ENCODE results near the gene PAX7.
A peak's percentile ranks its signal among the peaks of the same experiment; 100 is the strongest.

The PAX7 gene

GRCh38 chr1:18597160-18598042, 33.2 kb upstream of the PAX7 start:
- DNase-seq (ENCODE audit: low spot score): peak; percentile 68
- TF ChIP-seq CTCF (IDR thresholded peaks at IDR 0.05; ENCODE audit: extremely low read depth, missing control alignments): peak; percentile 88

- TF ChIP-seq CTCF (IDR thresholded peaks at IDR 0.05; ENCODE audit: extremely low read depth, missing control alignments): no peak
- no peak for DNase-seq (ENCODE audit: low spot score)
These were observed 31.6 kb upstream of the PAX7 start for GRCh38 chr1:18599086-18599485.

GRCh38 chr1:18599704-18600103, 30.9 kb upstream of the PAX7 start:
- TF ChIP-seq CTCF (IDR thresholded peaks at IDR 0.05; ENCODE audit: extremely low read depth, missing control alignments): no peak
- DNase-seq (ENCODE audit: low spot score): no peak

GRCh38 chr1:18602533-18603211, 28.0 kb upstream of the PAX7 start:
- TF ChIP-seq CTCF (IDR thresholded peaks at IDR 0.05; ENCODE audit: extremely low read depth, missing control alignments): no peak
- DNase-seq (ENCODE audit: low spot score): no peak

GRCh38 chr1:18603212-18603852, 27.3 kb upstream of the PAX7 start:
- no peak for TF ChIP-seq CTCF (IDR thresholded peaks at IDR 0.05; ENCODE audit: extremely low read depth, missing control alignments)
- no peak for DNase-seq (ENCODE audit: low spot score)

GRCh38 chr1:18606443-18607288, 24.0 kb upstream of the PAX7 start:
- no peak for TF ChIP-seq CTCF (IDR thresholded peaks at IDR 0.05; ENCODE audit: extremely low read depth, missing control alignments)
- no peak for DNase-seq (ENCODE audit: low spot score)

Measured in GM20000 (cell line).